ENCODE data around the gene MZT2A.
"Not testable (repeated sequence)": the region's sequence is repeated elsewhere in the genome, so short reads cannot be mapped to it uniquely, and the experiment has no call there.

The MZT2A gene

GRCh38 chr2:131492418-131493198, 411 bp upstream of the MZT2A start:
- in situ Hi-C loops (cut with HindIII; ENCODE audit: low sequenced_read_pairs) = no loop called here

DNA sequence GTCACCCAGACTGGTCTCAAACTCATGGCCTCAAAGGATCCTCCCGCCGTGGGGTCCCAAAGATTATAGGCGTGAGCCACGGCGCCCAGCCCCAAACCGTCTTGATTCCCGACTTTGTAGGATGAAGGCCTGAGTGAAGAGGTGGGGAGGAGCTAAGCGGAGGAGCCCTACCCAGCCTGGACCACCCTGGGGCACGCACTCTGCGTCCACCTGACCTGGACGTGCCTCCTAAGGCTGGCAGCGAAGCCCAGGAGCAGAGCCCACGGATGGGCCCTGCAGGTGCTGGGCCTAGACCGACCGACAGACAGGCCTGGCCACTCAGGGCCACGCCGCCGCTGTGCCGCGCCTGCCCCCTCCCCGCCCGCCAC, 744 bp downstream of the MZT2A start:
- in situ Hi-C loops (cut with HindIII; ENCODE audit: low sequenced_read_pairs) = not testable (repeated sequence)

DNA sequence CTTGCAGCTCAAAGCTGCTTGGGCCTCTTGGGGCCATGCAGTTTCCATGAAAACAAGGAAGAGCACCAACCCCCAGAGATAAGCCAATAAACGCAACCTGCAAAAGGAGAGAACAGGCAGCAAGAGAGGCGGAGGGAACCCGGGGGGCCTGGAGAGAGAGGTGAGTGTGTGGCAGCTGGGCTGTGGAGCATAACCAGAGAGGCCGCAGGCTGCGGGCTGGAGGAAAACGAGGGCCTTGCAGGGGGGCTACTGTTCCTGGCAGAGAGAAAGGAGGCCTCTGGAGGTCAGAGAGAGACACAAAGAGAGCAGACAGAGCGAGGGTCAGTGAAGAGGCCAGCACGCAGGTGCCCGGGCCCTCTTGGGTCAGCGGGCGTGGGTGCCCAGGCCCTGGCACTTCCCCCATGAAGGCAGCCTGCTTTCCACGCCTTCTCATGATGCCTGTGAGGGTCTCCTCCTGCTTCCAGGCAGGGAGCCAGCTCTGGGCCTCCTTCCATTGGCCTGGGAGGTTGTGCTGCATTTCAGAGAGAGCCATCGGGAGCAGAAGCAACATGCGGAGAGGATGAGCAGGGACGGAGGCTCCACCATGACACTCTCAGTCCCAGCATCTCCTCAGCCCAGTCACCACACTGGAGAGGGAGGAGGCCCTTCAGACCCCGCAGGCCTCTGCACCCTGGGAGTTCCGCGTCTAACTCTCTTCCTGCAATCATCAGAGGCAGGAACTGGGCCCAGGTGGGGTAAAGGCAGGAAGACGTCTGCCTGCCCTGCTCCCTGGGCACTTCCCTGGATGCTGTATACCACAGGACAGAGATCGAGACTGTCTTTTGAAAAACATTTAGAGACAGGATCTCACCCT, 1.4 kb downstream of the MZT2A start:
- in situ Hi-C loops (cut with HindIII; ENCODE audit: low sequenced_read_pairs) = not testable (repeated sequence)

- in situ Hi-C loops (cut with HindIII; ENCODE audit: low sequenced_read_pairs) = no loop called here
Observed at GRCh38 chr2:131488306-131489205, 3.6 kb downstream of the MZT2A start.

GRCh38 chr2:131486201-131486902, 5.8 kb downstream of the MZT2A start:
- in situ Hi-C loops (cut with HindIII; ENCODE audit: low sequenced_read_pairs) = not testable (repeated sequence)

DNA sequence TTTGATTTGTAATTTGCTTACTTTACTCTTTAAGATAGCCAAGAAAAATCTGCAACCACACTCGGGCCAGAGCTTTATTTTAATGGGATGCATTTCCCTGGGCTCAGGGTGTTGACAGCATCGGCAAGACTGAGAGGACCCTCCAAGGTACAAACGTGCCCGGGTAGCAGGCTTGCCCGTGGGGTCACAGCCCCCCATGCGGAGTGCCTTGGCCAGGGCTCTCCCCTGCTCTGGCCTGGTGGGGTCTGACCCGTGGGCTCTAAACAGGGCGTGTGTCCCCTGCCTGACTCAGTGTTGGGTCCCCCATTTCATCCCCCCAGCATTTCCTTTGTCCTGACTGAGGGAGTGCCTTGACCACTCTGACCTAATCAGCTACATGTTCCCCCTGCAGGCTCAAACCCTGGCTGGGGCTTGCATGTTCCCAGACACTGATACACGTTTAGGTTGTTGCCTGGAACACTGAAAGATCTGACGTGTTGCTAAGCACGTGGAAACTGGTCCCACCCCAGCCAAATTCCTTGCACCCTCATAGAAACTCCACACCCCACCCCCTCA, 7.2 kb downstream of the MZT2A start:
- in situ Hi-C loops (cut with HindIII; ENCODE audit: low sequenced_read_pairs) = not testable (repeated sequence)

DNA sequence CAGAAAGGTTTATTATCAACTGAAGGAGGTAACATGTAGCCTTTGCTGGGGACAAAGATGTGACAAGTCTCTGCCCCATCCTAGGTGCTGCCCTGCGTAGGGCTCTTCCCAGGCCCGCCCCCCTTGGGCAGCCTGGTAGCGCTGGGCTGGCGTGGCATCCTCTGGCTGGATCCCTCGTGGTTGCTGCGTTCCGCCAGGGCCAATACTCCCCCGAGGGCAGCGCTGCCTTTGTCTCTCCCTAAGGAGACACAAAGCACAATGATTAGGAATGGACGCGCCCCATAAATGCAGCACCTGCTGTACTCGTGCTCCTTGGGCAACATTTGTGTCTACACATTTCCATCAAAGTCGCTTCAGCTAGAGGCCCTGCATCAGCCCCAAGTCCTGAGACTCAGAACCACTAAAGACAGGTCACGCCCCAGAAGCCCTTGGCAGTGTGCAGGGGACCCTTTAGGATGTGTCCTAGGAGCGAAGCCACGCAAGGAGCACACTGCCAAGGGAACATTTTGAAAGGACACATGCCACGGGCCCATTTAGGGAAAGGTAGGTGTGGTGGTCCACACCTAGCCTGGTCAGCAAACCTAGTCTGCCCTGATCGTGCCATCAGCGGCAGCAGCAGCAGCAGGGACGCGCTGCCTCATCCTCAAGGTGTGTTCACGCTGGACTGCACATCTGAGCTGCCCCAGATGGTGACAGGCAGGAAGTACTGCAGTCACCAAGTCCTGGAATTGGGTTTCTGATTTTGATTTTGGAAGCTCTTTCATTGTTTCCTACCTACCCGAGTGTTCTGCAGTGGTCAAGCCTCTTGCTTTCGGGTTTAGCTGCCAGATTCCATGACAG, 8.0 kb downstream of the MZT2A start:
- in situ Hi-C loops (cut with HindIII; ENCODE audit: low sequenced_read_pairs) = not testable (repeated sequence)

GRCh38 chr2:131482506-131483155, 9.6 kb downstream of the MZT2A start:
- in situ Hi-C loops (cut with HindIII; ENCODE audit: low sequenced_read_pairs) = not testable (repeated sequence)

- in situ Hi-C loops (cut with HindIII; ENCODE audit: low sequenced_read_pairs) = not testable (repeated sequence)
Observed at GRCh38 chr2:131480351-131480750, 11.8 kb downstream of the MZT2A start.

DNA sequence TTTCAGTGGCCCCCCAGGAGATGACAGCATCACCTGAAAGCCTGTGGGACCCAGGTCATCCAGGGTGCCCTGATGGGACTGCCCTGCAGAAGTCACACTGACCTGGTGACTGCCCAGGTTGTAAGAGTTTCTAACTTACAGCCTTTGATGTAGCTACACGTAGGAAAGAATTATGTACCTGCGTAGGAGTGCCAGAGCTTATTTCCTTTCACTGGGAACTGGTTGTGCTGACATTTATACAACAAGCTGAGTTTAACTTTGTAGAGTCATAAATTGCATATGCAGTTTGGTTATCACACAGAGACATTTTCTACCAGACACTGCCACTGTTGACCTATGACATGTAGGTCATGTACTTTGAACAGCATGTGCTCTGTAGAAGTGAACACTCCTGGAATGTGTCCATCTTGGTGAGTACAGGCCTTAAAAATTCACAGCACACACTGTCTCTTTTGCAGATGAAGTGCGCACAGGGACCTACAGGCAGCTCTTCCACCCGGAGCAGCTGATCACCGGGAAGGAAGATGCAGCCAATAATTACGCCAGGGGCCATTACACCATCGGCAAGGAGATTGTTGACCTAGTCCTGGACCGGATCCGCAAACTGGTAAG, 13.2 kb downstream of the MZT2A start:
- in situ Hi-C loops (cut with HindIII; ENCODE audit: low sequenced_read_pairs) = not testable (repeated sequence)

DNA sequence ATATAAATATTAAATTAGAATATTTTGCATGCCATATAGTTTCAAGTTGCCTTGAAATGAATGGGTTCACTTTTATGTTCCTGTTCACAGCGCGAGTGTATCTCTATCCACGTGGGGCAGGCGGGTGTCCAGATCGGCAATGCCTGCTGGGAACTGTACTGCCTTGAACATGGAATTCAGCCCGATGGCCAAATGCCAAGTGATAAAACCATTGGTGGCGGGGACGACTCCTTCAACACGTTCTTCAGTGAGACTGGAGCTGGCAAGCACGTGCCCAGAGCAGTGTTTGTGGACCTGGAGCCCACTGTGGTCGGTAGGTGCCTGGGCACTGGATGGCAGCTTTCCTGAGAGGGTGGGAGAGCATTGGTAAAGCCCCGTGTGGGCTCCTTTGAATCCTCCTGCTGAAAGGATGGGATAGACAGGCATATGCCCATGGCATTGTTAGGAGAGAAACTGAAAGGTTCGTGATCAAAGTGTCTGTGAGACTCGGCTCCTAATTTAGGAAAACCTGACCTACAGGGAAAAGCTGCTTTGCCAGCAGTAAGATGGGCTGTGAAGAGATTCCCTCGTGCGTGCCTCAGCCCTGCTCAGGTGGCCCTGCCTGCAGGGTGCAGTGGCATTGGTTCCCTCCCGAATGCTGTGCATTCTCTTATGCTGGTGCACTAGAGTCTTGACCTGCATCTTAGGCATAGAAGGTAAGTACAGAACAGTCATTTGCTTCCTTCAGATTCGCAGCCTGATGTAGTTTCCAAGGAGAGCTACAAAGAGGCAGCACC, 13.9 kb downstream of the MZT2A start:
- in situ Hi-C loops (cut with HindIII; ENCODE audit: low sequenced_read_pairs) = not testable (repeated sequence)

DNA sequence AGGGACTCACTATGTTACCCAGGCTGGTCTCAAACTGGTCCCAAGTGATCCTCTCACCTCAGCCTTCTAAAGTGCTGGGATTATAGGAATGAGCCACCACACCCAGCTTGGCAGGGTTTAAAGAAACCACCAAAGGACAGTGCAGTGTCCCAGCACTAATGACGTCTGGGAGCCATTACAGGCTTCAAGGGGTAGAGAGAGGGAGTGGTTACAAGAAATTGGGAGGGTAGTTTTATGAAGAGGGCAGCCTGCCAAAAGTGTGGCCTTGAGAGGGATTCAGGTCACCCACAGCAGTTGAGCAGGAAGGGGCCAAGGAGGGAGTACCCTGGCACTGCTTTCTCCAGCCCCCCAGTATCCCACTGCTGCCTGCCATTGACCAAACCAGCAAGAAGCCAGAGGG, 15.0 kb downstream of the MZT2A start:
- in situ Hi-C loops (cut with HindIII; ENCODE audit: low sequenced_read_pairs) = not testable (repeated sequence)

GRCh38 chr2:131476363-131476762, 15.8 kb downstream of the MZT2A start:
- in situ Hi-C loops (cut with HindIII; ENCODE audit: low sequenced_read_pairs) = not testable (repeated sequence)

GRCh38 chr2:131475831-131476230, 16.4 kb downstream of the MZT2A start, which contains the start of gene TUBA3D:
TSS of gene TUBA3D (plus strand) at chr2:131476119. CDS start at chr2:131476200, 81 bp downstream.
- in situ Hi-C loops (cut with HindIII; ENCODE audit: low sequenced_read_pairs) = no loop called here

GRCh38 chr2:131473266-131473665, 18.9 kb downstream of the MZT2A start:
- in situ Hi-C loops (cut with HindIII; ENCODE audit: low sequenced_read_pairs) = not testable (repeated sequence)

GRCh38 chr2:131471624-131472023, 20.6 kb downstream of the MZT2A start:
- in situ Hi-C loops (cut with HindIII; ENCODE audit: low sequenced_read_pairs) = not testable (repeated sequence)

DNA sequence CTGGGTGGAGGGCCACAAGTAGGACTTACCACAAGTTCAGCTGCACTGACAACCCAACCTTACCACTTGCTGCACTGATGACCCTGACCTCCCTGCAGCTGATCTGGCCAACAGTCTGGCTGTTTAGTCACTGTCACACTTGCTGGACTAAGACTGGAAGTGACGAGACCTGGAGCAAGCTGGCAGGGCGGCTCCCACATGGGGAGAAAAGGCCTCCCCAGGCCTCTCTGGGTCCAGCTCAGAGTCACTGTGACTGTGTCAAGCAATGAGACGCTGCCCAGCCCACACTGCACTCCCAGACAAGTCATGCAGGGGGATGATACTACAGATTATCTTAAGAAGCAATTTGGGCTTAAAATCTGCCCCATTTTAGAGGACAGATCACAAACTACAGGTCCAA, 21.3 kb downstream of the MZT2A start:
- in situ Hi-C loops (cut with HindIII; ENCODE audit: low sequenced_read_pairs) = not testable (repeated sequence)
